SK-N-MC (cell line): ENCODE results near the gene MAP3K20.

Experiments used
- EZH2 ChIP-seq: fragments of 200-600 bp; sonication (generic); IDR thresholded peaks from one replicate; pipeline ENCODE4 v1.6.1; 2017; ENCODE audit warnings: antibody characterized with exemption
- FOXP2 ChIP-seq: optimal IDR thresholded peaks from 2 replicates; pipeline ENCODE3; 2011; ENCODE audit warnings: mild to moderate bottlenecking, moderate library complexity; ENCODE audit not compliant: insufficient read depth; ENCODE audit errors: extremely low read length, control extremely low read depth
- POLR2AphosphoS5 ChIP-seq: IDR thresholded peaks from 2 replicates; pipeline ENCODE4 v1.6.1; 2012; ENCODE audit warnings: mild to moderate bottlenecking, low read depth, low read length, borderline replicate concordance

DNA sequence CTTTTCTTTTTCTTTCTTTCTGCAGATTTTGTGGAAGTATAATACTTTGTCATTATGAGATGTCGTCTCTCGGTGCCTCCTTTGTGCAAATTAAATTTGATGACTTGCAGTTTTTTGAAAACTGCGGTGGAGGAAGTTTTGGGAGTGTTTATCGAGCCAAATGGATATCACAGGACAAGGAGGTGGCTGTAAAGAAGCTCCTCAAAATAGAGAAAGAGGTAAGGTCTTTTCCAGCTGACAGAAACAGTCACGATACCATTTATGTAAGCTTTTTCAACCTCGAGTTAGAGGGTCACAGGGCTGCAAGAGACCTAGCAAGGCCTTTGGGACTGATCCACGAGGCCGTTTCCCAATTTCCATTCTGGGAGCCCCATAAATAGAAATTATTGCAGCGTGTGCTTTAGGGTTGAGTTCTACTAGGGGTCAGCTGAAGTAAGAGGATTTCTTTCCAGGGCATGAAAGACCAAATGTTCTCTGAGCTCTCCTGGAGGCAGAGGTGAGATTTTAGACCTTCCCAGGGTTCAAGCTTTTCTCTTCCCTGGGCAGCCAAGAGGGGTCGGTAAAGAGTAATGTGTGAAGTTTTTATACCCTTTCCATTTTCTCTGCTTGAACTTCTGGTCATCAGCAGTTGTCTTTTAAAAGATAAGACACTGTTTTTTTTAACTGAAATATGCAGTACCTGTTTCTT, 15.5 kb downstream of the MAP3K20 start:
- TF ChIP-seq EZH2 (no peak), POLR2AphosphoS5 (no peak), FOXP2 (no peak)
